NCI-H774 (cell line): Measurements from ENCODE around the gene COL4A2.
"Not testable (repeated sequence)": the region's sequence is repeated elsewhere in the genome, so short reads cannot be mapped to it uniquely, and the experiment has no call there.

Experiments
- DNase-seq: peaks from one replicate; lab custom pipeline; 2025; lab: John Stamatoyannopoulos, UW

COL4A2 gene

GRCh38 chr13:110307767-110308655 lies 927 bp downstream of the COL4A2 start:
- peak; percentile 59 for DNase-seq

GRCh38 chr13:110308656-110309359 lies 1.7 kb downstream of the COL4A2 start:
- DNase-seq: peak; percentile 25

- DNase-seq: no peak
Observed at GRCh38 chr13:110309661-110310524, 2.8 kb downstream of the COL4A2 start.

GRCh38 chr13:110310541-110311442 lies 3.7 kb downstream of the COL4A2 start:
- DNase-seq: no peak

- no peak for DNase-seq
Observed at GRCh38 chr13:110311443-110312338, 4.6 kb downstream of the COL4A2 start.

- no peak for DNase-seq
Observed at GRCh38 chr13:110312339-110313031, 5.4 kb downstream of the COL4A2 start.

GRCh38 chr13:110313261-110313660 lies 6.2 kb downstream of the COL4A2 start:
- not testable (repeated sequence) for DNase-seq

- not testable (repeated sequence) for DNase-seq
Observed at GRCh38 chr13:110313733-110314132, 6.6 kb downstream of the COL4A2 start.

- DNase-seq: no peak
Observed at GRCh38 chr13:110314516-110315245, 7.6 kb downstream of the COL4A2 start.

GRCh38 chr13:110316196-110316595 lies 9.1 kb downstream of the COL4A2 start:
- no peak for DNase-seq

GRCh38 chr13:110317093-110317492 lies 10.0 kb downstream of the COL4A2 start:
- DNase-seq: no peak

GRCh38 chr13:110317496-110318195 lies 10.6 kb downstream of the COL4A2 start:
- no peak for DNase-seq

- no peak for DNase-seq
Observed at GRCh38 chr13:110318920-110319319, 11.8 kb downstream of the COL4A2 start.

GRCh38 chr13:110319397-110319773 lies 12.3 kb downstream of the COL4A2 start:
- DNase-seq: no peak

GRCh38 chr13:110319774-110320509 lies 12.9 kb downstream of the COL4A2 start:
- peak; percentile 43 for DNase-seq

GRCh38 chr13:110320645-110321044 lies 13.6 kb downstream of the COL4A2 start:
- peak; percentile 73 for DNase-seq

- not testable (repeated sequence) for DNase-seq
Observed at GRCh38 chr13:110321573-110321972, 14.5 kb downstream of the COL4A2 start.
